HepG2 (cell line): Measurements from ENCODE around the gene ELMOD3. TPM values are rescaled to one million over a fixed set of nuclear protein-coding genes. Genes with fewer than 3 reads are reported as not detected.

Experiments
- ATAC-seq: fragments of 200-7000 bp; cut with Tn5 transposase; 3 replicates; pipeline ENCODE4 v1.9.1; 2020; ENCODE audit warnings: mild to moderate bottlenecking, moderate library complexity
- BruUV-seq: library from RNA; stranded (reverse); fragments of 400-500 nt; replicated peaks from 2 replicates; lab custom pipeline; 2021; lab: Mats Ljungman, UMichigan
- CTCF ChIA-PET: fragments of 300-600 bp; formaldehyde crosslinking; extraction: SDS; loops from one replicate; lab custom pipeline; 2021; ENCODE audit warnings: low total read pairs, inconsistent platforms, low intra/inter-chr PET ratio; lab: Yijun Ruan, JAX
- POLR2A ChIA-PET: fragments of 350-600 bp; sonication (Branson Sonifier 250); formaldehyde crosslinking; loops from one replicate; lab custom pipeline; 2020; ENCODE audit warnings: antibody characterized with exemption, inconsistent platforms; lab: Yijun Ruan, JAX
- DNase-seq: peaks from one replicate; pipeline ENCODE4 v3.0.0-alpha.2; 2015; ENCODE audit warnings: low spot score
- FAIRE-seq: peaks from 3 replicates; lab custom pipeline; 2011; peaks lifted over from hg19 to GRCh38; lab: Jason Lieb, UNC
- H2AFZ ChIP-seq: one replicate; pipeline ENCODE4 v1.6.1; 2011; ENCODE audit warnings: low read length, inconsistent platforms
- H3K27ac ChIP-seq: fragments of 300-600 bp; 3 replicates; pipeline ENCODE4 v1.8.0; 2011; ENCODE audit warnings: mixed run types, mild to moderate bottlenecking, mixed read lengths, low read length, inconsistent platforms; ENCODE audit not compliant: insufficient read depth; ENCODE audit errors: extremely low read length
- H3K27me3 ChIP-seq, 2 experiments: fragments of 200-600 bp in 1 of 2; 2 replicates in 1 of 2; 3 replicates in 1 of 2; pipeline versions ENCODE4 v1.6.0 to v1.8.0; 2011; ENCODE audit warnings: low read length in 2 of 2, mild to moderate bottlenecking in 2 of 2, moderate library complexity in 2 of 2, inconsistent platforms in 1 of 2; ENCODE audit not compliant: insufficient read depth in 2 of 2, control insufficient read depth in 1 of 2
- H3K36me3 ChIP-seq, 2 experiments: fragments of 200-600 bp in 1 of 2; replicated peaks in 1 of 2; 2 replicates in 1 of 2; 3 replicates in 1 of 2; pipeline versions ENCODE4 v1.5.1 to v1.8.0; 2011; ENCODE audit warnings: low read length in 2 of 2, inconsistent platforms in 1 of 2; ENCODE audit not compliant: insufficient read depth in 2 of 2, control insufficient read depth in 1 of 2
- H3K4me1 ChIP-seq: 2 replicates; pipeline ENCODE4 v1.5.1; 2012; ENCODE audit warnings: low read length, inconsistent platforms; ENCODE audit not compliant: insufficient read depth
- H3K4me2 ChIP-seq: 2 replicates; pipeline ENCODE4 v1.6.0; 2011; ENCODE audit warnings: low read depth, low read length, inconsistent platforms
- H3K4me3 ChIP-seq, 3 experiments: fragments of 200-600 bp in 1 of 3; sonication (generic), shearing (Covaris generic) in 1 of 3; replicated peaks in 1 of 3; 2 replicates each; pipeline ENCODE4 v1.5.1; 2011 to 2016; ENCODE audit warnings: low read length in 3 of 3, inconsistent platforms in 2 of 3, low read depth in 2 of 3, mild to moderate bottlenecking in 2 of 3, control low read depth in 1 of 3, mixed read lengths in 1 of 3; ENCODE audit not compliant: insufficient read depth in 1 of 3
- H3K79me2 ChIP-seq: one replicate; pipeline ENCODE4 v1.6.1; 2011; ENCODE audit warnings: low read length, inconsistent platforms; ENCODE audit not compliant: insufficient read depth
- H3K9ac ChIP-seq: 2 replicates; pipeline ENCODE4 v1.6.0; 2011; ENCODE audit warnings: mild to moderate bottlenecking, low read depth, low read length, inconsistent platforms; ENCODE audit not compliant: insufficient read depth
- H3K9me3 ChIP-seq: 2 replicates; pipeline ENCODE4 v1.5.1; 2012; ENCODE audit warnings: mild to moderate bottlenecking, low read length
- H4K20me1 ChIP-seq: 2 replicates; pipeline ENCODE4 v1.6.0; 2011; ENCODE audit warnings: inconsistent platforms, mild to moderate bottlenecking, low read length, moderate library complexity; ENCODE audit not compliant: insufficient read depth
- ARHGAP35 ChIP-seq: sonication (generic); formaldehyde crosslinking; IDR thresholded peaks from 2 replicates; pipeline ENCODE4 v1.9.0; 2022; ENCODE audit warnings: mild to moderate bottlenecking, inconsistent platforms, moderate library complexity, missing genetic modification reagents, borderline replicate concordance
- ARNT2 ChIP-seq: sonication (generic); formaldehyde crosslinking; IDR thresholded peaks from 2 replicates; pipeline ENCODE4 v1.8.0; 2022; ENCODE audit warnings: mild to moderate bottlenecking, low read depth, missing genetic modification reagents, moderate library complexity
- DZIP1 ChIP-seq: sonication (generic); formaldehyde crosslinking; IDR thresholded peaks from 2 replicates; pipeline ENCODE4 v1.5.0; 2020; ENCODE audit warnings: mild to moderate bottlenecking, missing genetic modification reagents
- KDM4B ChIP-seq: sonication (generic); formaldehyde crosslinking; IDR thresholded peaks from 2 replicates; pipeline ENCODE4 v1.4.0; 2020; ENCODE audit warnings: missing genetic modification reagents
- MEIS1 ChIP-seq: sonication (generic); formaldehyde crosslinking; IDR thresholded peaks from 2 replicates; pipeline ENCODE4 v1.9.0; 2021; ENCODE audit warnings: mild to moderate bottlenecking, missing genetic modification reagents, moderate library complexity, borderline replicate concordance
- NCOA1 ChIP-seq: sonication (generic); formaldehyde crosslinking; IDR thresholded peaks from 2 replicates; pipeline ENCODE4 v1.9.0; 2021; ENCODE audit warnings: missing genetic modification reagents
- SOX5 ChIP-seq: IDR thresholded peaks from 2 replicates; pipeline ENCODE4 v1.6.1; 2016; ENCODE audit warnings: borderline replicate concordance
- THAP11 ChIP-seq: IDR thresholded peaks from 2 replicates; pipeline ENCODE4 v1.6.1; 2016; ENCODE audit warnings: missing biosample characterization, missing genetic modification reagents
- ZNF335 ChIP-seq: sonication (generic); formaldehyde crosslinking; IDR thresholded peaks from 2 replicates; pipeline ENCODE4 v1.4.0; 2020; ENCODE audit warnings: missing genetic modification reagents
- ZNF34 ChIP-seq: sonication (generic); formaldehyde crosslinking; IDR thresholded peaks from 2 replicates; pipeline ENCODE4 v1.4.0; 2020; ENCODE audit warnings: mild to moderate bottlenecking, missing genetic modification reagents, borderline replicate concordance
- ZNF567 ChIP-seq: sonication (generic); formaldehyde crosslinking; IDR thresholded peaks from 2 replicates; pipeline ENCODE4 v1.8.1; 2023; ENCODE audit warnings: mild to moderate bottlenecking, missing genetic modification reagents, borderline replicate concordance
- ZNF572 ChIP-seq: sonication (generic); formaldehyde crosslinking; IDR thresholded peaks from 2 replicates; pipeline ENCODE4 v1.5.1; 2020; ENCODE audit warnings: mild to moderate bottlenecking, missing genetic modification reagents
- ZNF670 ChIP-seq: sonication (generic); formaldehyde crosslinking; IDR thresholded peaks from 2 replicates; pipeline ENCODE4 v1.8.0; 2022; ENCODE audit warnings: mild to moderate bottlenecking, missing genetic modification reagents, borderline replicate concordance
- ZNF784 ChIP-seq: sonication (generic); formaldehyde crosslinking; IDR thresholded peaks from 2 replicates; pipeline ENCODE4 v1.5.1; 2020; ENCODE audit warnings: missing genetic modification reagents, mild to moderate bottlenecking, borderline replicate concordance
- ZSCAN9 ChIP-seq: IDR thresholded peaks from 2 replicates; pipeline ENCODE4 v1.6.1; 2016; ENCODE audit warnings: borderline replicate concordance
- WGBS: methylation state at CpG from one replicate; pipeline ENCODE4 v1.1.6; 2017; ENCODE audit warnings: low lambda C conversion rate; 5-methylcytosine and 5-hydroxymethylcytosine counted together
- in situ Hi-C: cut with HindIII; loops from 2 replicates; pipeline ENCODE4 v1.10.0; 2017; ENCODE audit warnings: low pct_unique_long_range_greater_than_20kb; ENCODE audit not compliant: extremely low pct_ligation_motif_present
- intact Hi-C: fragments of 100-400 bp; cut with micrococcal nuclease; formaldehyde crosslinking; loops from one replicate; pipeline ENCODE4 v1.10.0; 2022; ENCODE audit not compliant: unreplicated experiment
- polyA plus RNA-seq, 8 experiments: library from polyadenylated mRNA; depleted of rRNA in 3 of 8; stranded (reverse) in 7 of 8; unstranded in 1 of 8; fragments of >200 nt; fragmentation: Illumina TruSeq in 4 of 8; extraction: Trizol in 4 of 8; gene quantifications; 2 replicates each; pipeline versions ENCODE4 v1.2.1 to v1.2.3, GENCODE V29; 2011 to 2016; ENCODE audit warnings: low read depth in 4 of 8, missing spikeins in 1 of 8, mixed read lengths in 1 of 8; ENCODE audit not compliant: insufficient read depth in 1 of 8
- total RNA-seq, 5 experiments: library from RNA; depleted of rRNA; stranded (reverse); fragments of >200 nt; fragmentation: Illumina TruSeq; extraction: Trizol; gene quantifications; 2 replicates each; pipeline ENCODE4 v1.2.3, GENCODE V29; 2016; ENCODE audit warnings: low read depth in 1 of 5
- TF ChIP-seq, protein P1 (sequence below): sonication (generic); formaldehyde crosslinking; IDR thresholded peaks from 2 replicates; pipeline ENCODE4 v1.4.0; 2020; ENCODE audit warnings: mild to moderate bottlenecking, missing genetic modification reagents, borderline replicate concordance

Gene ELMOD3
- total and polyA plus RNA-seq, 2 of the 13 experiments (the other 11 are each of a cell fraction or from before 2014, with no cell fraction given): 13.3 to 19.5 TPM

- peak; percentile 31; the same call in 1 of the 2 replicates for TF ChIP-seq MEIS1
- TF ChIP-seq ZNF34 (CRISPR knock-in tag): 0 out of 2 replicates have a peak, but pooled peaks have one; percentile 13
- TF ChIP-seq ZNF572 (CRISPR knock-in tag): 0 out of 2 replicates have a peak, but pooled peaks have one; percentile 36
- TF ChIP-seq ZNF670 (CRISPR knock-in tag): no peak
- no peak for TF ChIP-seq ZNF567 (CRISPR knock-in tag)
- peak; percentile 16; the same call in 1 of the 2 replicates for TF ChIP-seq ZNF784
These were observed 27.3 kb upstream of the ELMOD3 start (continued) for GRCh38 chr2:85327160-85327821.

DNA sequence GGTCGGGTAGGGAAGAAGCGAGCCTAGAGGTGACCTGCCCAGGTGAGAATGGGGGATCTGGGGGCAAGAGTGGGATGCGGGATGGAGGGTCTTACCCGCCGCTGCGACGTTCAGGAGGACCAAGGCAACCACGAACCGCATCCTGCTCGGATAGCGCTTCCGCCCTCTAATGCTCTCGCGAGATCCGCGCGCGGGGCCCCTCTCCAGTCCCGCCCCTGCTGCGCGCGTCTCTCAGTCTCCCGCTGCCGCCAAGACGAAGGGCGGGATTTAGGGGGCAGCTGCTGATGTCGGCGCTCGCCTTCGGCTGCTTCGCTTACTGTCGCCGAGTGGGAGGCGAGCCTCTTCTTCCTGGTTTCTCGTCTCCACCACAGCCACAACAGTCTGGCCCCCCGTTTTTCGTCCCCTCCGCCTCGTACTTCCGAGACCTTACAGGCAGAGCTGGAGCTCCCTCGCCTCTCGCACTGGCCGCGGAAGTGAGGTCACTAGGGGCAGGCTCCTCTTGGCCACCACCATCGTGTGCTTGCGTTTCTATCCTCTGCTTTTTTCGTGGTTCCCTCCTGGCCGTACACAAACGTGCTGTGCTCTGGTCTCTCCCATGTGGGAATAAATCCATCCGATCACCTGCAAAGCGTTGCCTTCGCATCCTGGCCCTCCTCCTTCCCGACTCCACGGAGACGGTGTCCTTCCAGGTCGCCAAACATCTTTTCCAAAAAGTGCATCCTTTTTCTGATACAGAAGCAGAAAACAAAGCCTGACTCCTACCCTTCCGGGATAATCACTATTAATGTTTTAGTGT lies 26.5 kb upstream of the ELMOD3 start, which contains the start of gene TGOLN2:
TGOLN2 (minus strand) TSS at position 168 of the 796 bp plus-strand sequence; CDS start at position 141, 27 bp downstream.
- peak within 1 kb of the TSS; percentile 98 for H3K4me2 ChIP-seq
- in situ Hi-C loops: no loop called here
- DNase-seq: peak; percentile 89
- intact Hi-C loops: loop anchor here (5.0 kb wide), 2 partner anchors 144 to 224 kb away; no protein-coding TSS in a partner anchor
- H3K9ac ChIP-seq: peak within 1 kb of the TSS; percentile 96
- H4K20me1 ChIP-seq: peaks cover 23% of the 10 kb centered on the region
- H3K27me3 ChIP-seq: no peaks in the 10 kb centered on the region; a peak in 1 of 5 replicates
- peak within 1 kb of the TSS; percentile 80 to 90 (median 89) for H3K4me3 ChIP-seq
- under 1% methylated on average over 45 of the region's 57 CpGs for WGBS
- peaks cover 53% of the 10 kb centered on the region for H3K79me2 ChIP-seq
- peak; percentile 44 for FAIRE-seq
- ChIA-PET POLR2A (interaction anchor here (0.7 to 6.2 kb wide), 28 partner anchors 9 to 284 kb away, joined by 3 to 142 read pairs (median 6); partner anchors contain the start of genes C2orf68, ELMOD3, GGCX and MAT2A), CTCF (no interaction called here)
- H3K9me3 ChIP-seq: no peaks in the 10 kb centered on the region
- peaks cover 42% of the 10 kb centered on the region for H3K4me1 ChIP-seq
- TSS peak; percentile 90 for BruUV-seq
- H2AFZ ChIP-seq: peak within 1 kb of the TSS; percentile 75
- peak; percentile 84 for ATAC-seq
- peaks cover 3 to 14% of the 10 kb centered on the region in 2 experiments for H3K36me3 ChIP-seq
- H3K27ac ChIP-seq: peak within 1 kb of the TSS; percentile 95
- TF ChIP-seq, protein P1, sequence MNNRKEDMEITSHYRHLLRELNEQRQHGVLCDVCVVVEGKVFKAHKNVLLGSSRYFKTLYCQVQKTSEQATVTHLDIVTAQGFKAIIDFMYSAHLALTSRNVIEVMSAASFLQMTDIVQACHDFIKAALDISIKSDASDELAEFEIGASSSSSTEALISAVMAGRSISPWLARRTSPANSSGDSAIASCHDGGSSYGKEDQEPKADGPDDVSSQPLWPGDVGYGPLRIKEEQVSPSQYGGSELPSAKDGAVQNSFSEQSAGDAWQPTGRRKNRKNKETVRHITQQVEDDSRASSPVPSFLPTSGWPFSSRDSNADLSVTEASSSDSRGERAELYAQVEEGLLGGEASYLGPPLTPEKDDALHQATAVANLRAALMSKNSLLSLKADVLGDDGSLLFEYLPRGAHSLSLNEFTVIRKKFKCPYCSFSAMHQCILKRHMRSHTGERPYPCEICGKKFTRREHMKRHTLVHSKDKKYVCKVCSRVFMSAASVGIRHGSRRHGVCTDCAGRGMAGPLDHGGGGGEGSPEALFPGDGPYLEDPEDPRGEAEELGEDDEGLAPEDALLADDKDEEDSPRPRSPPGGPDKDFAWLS (CRISPR knock-in tag): peak; percentile 82; the same call in 1 of the 2 replicates
- TF ChIP-seq SOX5 (peak; percentile 71), ZSCAN9 (CRISPR knock-in tag) (peak; percentile 93), KDM4B (CRISPR knock-in tag) (peak; percentile 97), NCOA1 (0 out of 2 replicates have a peak, but pooled peaks have one; percentile 64), THAP11 (CRISPR knock-in tag) (peak; percentile 92), DZIP1 (CRISPR knock-in tag) (peak; percentile 99), ARNT2 (CRISPR knock-in tag) (peak; percentile 99), ARHGAP35 (CRISPR knock-in tag) (peak; percentile 97), ZNF335 (CRISPR knock-in tag) (peak; percentile 96)
